Activated CD8-positive, alpha-beta memory T cell treated with anti-CD3 and anti-CD28 coated beads, Interleukin-2, amount 50 U/mL, for 4 hours (primary cell): Measurements from ENCODE around the gene PKD1L1.
"Not testable (repeated sequence)": the region's sequence is repeated elsewhere in the genome, so short reads cannot be mapped to it uniquely, and the experiment has no call there.

Experiments
- DNase-seq: peaks from one replicate; pipeline ENCODE4 v3.0.0-alpha.2; 2020

PKD1L1 gene

DNA sequence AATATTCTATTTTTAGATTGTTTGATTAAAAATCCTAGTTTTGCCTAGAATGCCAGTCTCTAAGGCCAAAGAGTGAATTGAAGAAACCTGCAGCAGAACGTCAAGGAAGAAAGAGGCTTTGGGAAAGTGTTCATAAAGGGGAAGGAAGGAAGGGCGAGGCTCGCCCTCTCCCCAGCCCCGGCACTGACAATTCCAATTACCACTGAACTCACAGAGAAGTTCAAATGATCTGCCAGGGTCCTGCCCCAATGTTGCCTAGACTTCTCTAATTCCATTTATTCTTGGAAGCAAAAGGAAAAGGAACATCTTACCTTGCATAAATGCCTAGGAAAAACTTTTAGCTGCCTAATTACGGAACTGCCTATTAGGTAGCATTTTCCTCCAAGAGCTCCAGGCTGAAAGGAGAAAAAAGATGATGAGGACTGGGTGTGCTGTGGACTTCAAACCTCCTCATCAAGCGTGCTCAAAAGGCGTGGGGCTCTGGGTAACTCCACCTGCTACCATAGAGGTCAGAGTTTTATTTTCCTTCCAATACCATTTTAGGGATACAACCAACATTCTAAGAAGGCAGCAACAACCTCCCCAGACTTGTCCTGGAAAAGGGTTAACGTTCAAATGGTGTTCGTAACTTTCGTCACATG lies 134.5 kb downstream of the PKD1L1 start:
- no peak for DNase-seq

DNA sequence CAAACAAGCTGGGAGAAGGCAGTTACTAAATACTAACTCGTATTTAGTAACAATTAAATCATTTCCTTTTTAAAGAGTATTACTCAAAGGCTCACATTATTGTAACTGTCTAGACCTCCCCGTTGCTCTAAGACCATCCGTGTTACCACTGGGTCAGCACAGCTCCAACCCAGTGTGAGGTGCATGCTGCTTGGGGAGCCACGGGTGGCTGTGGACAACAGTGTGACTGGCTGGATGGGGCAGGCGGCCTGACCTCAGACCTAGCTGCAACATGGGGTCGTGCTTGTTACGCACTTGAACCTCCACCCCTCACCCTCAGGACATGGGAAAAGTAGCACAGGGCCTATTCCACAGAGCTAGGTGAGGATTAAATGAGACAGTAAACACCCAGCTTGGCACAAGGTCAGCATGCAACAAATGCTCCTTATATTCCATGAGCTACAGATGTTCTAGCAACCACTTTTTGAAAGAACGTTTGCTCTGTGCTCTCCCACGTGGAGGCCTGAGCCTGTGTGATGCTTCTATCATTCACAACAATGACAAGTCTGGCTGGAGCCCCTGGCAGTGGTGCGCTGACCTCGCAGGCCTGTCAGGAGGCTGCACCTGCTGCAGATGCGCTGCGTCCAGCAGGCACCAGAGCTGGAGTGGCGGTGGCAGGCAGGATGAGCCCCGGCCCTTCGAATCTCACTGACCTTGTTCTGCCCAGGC lies 135.7 kb downstream of the PKD1L1 start:
- DNase-seq, result no peak

DNA sequence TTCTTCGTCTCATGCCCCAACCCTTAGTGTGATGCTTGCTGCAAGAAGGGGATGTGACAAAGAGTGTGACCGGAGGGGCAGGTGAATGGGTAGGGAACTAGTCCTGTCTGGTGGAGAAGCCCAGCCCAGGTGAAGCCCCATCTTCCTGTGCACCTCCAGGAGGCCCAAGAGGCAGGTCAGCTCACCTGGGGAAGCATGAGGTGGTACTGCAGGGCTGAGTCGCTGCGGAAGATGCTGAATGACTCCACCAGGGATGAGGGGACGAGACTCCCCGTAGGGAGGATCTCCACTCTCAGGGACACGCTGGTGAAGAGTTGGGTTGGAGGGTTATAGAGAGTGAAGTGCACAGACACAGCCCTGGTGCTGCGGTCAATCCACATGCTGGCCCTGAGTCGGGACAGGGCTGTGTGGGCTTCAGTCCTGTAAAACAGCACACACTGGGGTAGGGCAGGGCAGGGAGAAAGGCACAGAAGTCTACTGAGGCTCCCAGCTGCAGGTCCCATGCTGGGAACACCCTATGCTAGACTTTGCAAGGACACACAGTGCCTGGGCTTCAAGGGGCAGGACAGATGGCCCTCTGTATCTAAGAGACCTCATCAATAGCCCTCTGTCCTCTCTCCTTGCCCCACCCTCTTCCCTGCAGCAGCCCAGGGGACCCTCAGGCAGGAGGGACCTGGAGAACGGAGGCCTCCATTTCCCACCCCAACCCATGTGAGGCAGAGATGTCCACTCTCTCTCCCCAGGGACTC lies 136.5 kb downstream of the PKD1L1 start:
- DNase-seq, result no peak

DNA sequence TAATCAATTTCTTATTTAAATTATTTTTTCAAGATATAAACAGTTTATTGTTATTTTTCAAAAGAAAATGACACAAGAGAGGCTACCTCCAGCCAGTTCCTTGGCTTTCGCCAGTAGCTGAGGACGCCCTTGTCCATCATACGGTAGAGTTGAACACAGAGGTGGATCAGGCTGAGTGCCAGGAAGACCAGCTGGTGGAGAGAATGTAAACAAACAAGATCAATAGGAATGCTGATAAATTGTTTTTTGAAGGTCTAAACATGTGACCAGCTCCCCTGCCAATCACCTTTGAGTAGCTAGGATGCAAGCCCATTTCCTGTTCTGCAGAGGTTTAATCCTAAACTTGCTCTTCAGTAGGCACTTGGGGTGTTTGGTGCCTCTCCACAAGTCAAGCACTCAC lies 138.9 kb downstream of the PKD1L1 start:
- no peak for DNase-seq

DNA sequence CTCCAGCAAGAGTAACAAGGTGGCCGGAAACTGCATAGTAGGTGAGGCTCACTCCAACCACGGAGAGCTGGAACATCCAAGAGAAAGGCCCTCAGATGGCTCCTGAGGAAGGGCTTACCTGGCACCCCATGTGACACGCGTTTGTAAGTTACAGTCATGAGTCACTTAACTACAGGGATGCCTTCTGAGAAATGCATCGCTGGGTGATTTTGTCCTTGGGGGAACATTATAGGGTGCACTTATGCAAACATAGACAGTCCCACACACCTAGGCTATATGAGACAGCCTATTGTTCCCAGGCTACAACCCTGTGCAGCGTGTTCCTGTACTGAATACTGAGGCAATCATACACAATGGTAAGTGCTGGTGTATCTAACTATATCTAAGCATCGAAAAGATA lies 139.9 kb downstream of the PKD1L1 start:
- DNase-seq, result no peak

DNA sequence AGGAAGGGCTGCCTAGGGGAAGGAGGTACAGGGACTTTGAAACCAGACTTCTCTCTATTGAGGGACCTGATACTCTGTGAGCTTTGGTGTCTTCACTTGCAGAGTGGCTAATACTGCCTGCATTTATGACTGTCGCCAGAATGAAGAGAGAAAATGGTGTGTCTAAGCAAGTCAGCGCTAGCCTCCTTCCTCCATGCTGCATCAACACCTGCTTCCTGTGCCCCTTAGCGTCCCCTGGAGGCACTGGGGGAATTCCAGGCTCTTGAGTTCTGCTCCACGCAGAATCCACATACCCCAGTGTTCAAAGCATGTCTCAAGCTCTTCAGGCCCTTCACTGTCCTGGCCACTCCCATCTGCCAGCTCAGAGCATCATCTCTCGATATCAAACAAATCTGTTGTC lies 140.5 kb downstream of the PKD1L1 start:
- no peak for DNase-seq

DNA sequence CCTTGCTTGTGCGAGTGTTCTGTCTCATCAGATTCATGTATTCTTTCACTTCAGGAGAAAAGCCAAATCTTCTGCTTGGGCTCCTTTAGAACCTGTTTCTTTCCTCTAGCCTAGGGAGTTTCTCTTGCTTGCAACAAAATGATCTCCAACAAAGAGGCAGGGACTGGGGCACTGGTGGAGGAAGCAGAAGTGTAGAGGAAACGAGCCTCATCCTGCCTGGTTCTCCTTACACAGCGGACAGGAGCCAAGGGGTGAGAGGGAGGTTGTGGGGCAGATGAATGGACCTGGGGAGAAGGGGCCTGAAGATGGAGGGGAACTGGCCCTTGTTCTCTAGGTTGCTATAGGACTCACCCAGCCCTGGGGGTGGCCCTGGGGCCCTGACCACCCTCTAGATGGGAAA lies 141.1 kb downstream of the PKD1L1 start:
- no peak for DNase-seq

DNA sequence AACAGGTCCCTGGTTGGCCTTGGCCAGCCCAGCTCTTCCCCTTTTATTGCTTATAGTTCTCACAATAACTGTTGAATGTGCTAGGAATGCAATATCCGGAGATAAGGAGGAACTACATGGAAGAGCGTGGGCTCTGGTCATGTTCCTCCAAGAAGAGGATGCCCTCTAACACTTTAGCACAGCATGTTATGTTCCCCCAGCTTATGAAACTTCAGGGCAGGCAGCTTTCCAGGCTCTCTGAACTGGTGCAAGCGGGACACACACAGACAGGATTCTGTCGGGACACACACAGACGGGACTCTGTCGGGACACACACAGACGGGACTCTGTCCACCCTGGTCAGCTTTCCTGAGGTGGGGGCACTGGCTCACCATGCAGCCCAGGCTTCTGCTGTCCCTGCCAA lies 141.6 kb downstream of the PKD1L1 start:
- DNase-seq, result no peak

DNA sequence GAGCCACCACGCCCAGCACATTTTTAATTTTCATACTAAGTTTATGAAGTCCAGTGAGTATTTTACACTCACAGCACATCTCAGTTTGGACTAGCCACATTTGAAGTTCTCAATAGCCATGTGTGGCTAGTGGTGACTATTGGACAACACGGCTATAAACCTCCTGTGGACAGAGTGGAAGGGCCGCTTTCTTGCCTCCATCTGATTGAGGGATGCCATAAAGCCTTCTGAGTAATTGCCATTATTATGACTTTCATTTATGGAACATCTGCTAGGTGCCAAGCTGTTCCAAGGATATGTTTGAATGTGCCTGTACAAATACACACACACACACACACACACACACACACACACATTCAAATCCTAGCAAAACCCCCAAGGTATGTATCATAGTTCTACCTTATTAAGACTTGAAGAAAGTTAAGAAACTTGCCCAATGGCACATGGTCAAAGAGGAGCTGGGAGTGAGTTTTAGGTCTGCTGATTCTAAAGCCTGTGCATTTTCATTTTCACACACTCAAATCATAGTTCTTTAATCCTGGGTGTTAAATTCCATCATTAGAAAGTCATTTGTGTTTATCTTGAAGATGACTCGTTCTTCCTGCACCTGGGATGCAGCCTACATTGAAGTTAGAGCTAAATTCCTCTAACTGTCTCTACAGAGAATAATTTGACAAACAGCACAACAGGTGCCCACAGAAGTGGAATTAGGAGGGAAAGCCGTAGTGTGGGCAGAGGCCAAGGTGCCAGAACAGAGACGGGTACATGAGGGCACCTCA lies 143.3 kb downstream of the PKD1L1 start:
- DNase-seq, result no peak

DNA sequence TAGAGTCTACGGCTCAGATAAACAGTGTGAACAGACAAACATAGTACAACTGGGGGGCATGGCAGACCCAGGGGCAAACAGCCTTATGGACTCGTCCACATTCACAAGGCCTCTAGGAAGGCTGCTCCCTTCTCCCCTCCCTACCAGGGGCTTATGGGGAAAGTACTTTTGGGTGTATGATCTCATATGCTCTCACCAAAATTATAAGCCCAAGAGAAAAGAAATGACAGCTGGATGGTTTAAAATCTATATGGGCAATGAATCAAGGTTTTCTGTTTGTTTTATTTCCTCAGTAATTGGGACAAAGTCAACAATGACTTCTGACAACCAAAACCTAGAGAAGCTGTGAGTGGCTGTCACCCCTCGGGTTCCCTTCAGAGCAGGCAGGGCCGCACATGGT lies 144.4 kb downstream of the PKD1L1 start:
- DNase-seq, result no peak

DNA sequence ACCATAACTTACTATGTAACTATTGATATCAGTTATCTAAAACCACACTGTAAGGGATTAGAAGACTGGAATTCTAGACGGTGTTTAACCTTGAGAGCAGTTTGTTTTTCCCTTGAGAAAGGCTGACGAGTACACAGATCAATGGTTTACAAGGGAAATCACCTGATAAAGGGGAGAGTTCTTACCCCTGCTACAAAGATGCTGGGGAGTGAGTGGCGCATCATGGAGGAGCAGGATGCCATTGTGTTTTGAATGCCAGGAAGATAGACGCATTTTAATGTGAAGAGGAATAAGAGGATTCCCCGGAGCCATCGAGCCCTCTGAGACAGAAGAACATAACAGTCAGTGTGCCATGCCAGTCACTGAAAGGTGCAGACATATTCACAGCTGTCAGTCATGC lies 145.2 kb downstream of the PKD1L1 start:
- DNase-seq, result no peak

DNA sequence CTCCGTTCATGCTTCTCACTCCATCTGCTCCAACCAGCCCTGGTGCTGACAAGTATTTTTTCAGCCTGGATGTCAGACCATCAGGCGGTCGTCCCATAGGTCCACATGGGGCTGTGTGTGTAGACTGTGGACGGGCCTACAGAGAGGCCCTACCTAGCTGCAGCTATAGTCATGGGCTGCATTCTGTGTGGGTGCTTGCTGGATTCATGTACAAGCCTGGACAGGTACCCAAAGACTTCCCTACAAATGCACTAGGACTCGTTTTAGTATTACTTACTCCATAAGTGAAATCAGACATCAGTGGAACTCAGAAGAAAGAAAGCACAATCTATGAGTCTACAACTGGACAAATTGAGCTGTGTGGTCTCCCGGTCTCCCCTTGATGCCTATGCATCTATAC lies 146.8 kb downstream of the PKD1L1 start:
- no peak for DNase-seq

DNA sequence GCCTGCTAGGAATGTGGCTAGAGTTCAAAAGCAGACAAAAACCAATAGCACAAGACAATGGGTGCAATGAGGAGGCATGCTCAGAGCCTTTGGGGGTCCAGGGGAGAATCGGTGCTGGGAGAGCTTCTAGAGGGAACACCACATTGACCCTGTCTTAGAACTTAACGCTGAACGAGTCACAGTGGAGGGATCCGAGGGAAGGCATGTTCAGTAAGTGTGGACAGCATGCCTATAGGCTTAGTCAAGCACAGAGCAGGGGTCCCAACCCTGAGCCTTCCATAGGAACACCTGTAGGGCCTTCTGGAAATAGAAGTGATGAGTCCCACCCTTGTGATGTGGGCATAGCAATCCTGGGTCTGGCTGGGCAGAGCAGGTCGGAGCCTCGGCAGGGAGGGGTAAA lies 148.7 kb downstream of the PKD1L1 start:
- DNase-seq, result no peak

DNA sequence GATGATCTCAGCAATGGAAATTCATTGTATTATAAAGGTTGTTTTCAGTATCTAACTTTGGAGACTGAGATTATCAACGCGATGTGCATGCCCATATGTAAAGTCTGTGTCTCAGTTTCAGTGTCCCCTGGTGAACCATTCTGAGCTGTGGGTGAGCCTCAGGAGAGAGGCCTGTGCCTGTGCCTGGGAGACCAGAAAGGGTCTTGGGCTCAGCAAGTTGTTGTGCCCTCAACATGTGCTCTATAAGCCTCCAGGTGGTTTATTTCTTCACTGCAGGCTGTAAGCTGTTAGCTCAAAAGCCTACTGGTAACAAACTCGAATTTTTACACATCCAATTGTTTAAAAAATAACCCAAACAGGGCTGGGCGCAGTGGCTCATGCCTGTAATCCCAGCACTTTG lies 151.9 kb downstream of the PKD1L1 start:
- DNase-seq, result no peak

DNA sequence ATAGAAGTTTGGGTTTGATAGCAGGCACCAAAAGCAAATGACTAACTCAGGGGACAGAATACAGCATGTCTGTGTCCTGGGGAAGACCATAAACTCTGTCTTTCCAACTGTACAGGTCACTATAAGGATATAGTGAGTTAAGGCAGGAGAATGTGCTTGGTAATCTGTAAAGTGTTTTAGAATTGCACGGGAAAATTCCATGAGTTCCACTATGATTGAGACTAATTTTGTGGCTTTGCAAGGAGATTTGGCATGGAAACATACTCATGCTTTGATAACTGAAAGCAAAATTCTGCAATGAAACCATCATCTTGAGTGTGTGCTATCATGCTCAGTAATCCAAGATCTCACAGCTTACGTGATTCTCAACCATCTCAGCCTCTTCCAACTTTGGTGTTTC lies 152.6 kb downstream of the PKD1L1 start:
- no peak for DNase-seq

DNA sequence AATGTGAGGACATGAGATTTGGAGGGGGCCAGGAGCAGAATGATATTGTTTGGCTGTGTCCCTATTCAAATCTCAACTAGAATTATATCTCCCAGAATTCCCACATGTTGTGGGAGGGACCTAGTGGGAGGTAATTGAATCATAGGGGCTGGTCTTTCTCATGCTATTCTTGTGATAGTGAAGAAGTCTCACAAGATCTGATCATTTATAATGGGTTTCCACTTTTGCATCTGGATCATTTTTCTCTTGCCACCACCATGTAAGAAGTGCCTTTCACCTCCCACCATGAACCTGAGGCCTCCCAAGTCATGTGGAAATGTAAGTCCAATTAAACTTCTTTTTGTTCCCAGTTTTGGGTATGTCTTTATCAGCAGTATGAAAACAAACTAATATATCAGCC lies 153.1 kb downstream of the PKD1L1 start:
- not testable (repeated sequence) for DNase-seq

DNA sequence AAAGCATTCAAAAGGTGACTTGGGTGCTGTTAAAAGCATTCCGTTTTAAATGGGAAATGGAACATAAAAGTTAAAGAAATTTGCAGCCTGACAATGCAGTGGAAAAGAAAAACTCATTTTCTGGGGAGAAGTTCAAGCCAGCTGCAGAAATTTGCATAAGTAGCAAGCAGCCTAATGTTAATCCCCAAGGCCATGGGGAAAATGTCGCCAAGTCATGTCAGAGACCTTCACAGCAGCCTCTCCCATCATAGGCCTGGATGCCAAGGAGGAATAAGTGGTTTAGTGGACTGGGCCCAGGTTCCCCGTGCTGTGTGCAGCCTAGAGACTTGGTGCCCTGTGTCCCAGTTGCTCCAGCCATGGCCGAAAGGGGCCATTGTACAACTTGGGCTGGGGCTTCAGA lies 154.2 kb downstream of the PKD1L1 start:
- DNase-seq, result no peak

DNA sequence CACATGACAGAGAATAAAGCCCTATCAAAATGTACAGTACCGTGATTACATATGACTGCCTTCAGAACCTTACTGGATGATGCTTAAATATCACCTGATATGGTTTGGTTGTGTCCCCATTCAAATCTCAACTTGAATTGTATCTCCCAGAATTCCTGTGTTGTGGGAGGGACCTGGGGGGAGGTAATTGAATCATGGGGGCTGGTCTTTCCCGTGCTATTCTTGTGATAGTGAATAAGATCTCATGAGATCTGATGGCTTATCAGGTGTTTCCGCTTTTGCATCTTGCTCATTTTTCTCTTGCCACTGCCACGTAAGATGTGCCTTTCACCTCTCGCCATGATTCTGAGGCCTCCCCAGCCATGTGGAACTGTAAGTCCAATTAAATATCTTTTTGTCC lies 155.1 kb downstream of the PKD1L1 start:
- DNase-seq, result not testable (repeated sequence)

DNA sequence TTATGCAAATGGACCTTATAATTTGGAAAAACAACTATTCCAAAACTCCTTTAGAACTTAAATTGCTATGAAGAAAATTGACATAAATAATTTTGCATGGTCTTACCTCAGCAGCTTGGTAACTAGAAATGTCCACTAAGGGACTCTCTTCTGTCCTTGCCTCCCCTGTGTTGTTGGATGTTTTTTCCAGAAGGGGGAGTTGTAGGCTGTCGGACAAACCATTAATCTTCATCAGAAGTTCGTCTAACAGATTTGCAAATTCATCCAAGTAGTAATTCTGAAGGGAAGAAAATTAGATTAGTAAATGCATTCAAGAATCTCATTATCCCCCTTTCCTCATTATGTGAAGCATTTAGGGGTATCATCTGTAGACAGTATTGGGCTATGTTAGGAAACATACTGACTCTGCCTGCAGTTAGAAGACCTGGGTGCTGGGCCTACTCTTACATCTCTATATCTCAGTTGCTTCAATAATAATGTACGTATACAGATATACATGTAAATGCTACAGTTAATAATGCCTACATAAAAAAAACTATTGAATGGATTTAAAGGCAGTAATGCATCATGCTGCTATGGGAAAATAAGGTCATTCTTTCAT lies 155.6 kb downstream of the PKD1L1 start:
- DNase-seq, result no peak

DNA sequence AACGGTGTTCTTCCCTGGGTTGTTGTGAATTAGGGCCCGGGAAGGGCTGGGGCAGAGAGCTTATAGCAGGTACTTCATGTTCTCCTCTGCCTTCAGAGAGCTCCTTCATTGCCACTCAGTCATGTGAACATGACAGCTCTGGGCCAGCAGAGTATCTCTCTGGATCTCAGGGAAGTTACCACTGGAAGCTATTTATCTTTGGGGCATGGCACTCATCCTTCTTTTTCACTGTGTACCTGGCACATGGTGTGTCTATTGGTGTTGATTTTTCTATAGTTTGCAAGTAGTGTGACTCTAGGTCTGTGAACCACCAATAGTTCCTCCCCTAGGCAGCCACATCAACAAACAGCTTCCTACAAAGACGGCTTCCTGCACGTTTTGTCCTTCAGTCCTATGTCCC lies 156.6 kb downstream of the PKD1L1 start:
- DNase-seq, result no peak

DNA sequence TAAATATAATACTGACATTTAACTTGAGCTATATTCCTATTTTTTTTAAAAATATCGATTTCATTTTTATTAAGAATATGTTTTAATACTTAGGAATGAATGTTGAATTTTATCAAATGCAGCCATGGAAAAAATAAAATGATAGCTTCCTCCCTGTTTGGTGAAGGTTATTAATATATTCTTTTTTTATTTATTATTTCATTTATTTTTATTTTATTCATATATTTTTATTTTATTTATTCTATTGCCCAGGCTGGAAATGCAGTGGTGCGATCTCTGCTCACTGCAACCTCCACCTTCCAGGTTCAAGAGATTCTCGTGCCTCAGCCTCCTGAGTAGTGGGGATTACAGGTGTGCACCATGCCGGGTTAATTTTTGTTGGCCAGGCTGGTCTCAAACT lies 160.2 kb downstream of the PKD1L1 start:
- no peak for DNase-seq

DNA sequence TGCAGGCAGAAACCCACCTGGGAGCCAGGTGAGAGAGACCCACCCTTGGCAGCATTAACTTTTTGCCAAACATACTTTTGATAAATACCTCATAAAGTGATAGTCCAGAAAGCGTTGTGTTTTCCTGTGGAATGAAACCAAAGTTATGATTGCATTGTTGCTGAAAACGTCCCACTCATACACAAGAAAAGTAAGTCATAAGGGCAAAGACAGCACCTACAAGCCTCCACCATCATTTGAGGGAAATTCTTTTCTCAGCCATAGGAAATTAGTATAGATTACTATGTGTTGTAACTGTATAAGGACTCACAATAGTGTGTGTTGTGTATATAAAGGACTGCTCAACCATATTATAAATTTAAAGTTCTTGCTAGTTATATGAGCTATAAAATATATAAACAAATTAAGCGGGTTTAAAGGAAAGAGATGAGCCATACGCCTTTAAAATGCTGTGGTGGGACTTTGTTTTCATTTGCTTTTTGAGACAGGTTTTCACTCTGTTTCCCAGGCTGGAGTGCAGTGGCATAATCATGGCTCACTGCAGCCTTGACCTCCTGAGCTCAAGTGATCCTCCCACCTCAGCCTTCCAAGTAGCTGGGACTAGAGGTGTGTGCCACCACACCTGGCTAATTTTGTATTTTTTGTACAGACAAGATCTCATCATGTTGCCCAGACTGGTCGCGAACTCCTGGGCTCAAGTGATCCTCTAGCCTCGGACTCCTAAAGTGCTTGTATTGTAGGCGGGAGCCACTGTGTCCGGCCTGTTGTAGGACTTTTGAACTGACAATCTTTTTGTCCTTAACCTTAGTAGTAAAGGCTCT lies 160.8 kb downstream of the PKD1L1 start:
- no peak for DNase-seq
